ENCODE results near the gene ADRA2B. TPM values are rescaled to one million over a fixed set of nuclear protein-coding genes. Genes with fewer than 3 reads are reported as not detected.

Gene ADRA2B
- total and polyA plus RNA-seq, 8 donors = 0.15 to 2.9 (median 0.44) TPM; not detected in 2

GRCh38 chr2:96128456-96128855 is 12.1 kb upstream of the ADRA2B start:
- Histone ChIP-seq H3K4me3 (no peak overlapping the region), H3K4me1 (no peaks in the 10 kb centered on the region), H3K27me3 (peaks cover 0 to 1% (median 0%) of the 10 kb centered on the region in 3 donors), H3K27ac (no peak overlapping the region), H3K9me3 (no peaks in the 10 kb centered on the region), H3K36me3 (no peaks in the 10 kb centered on the region)
- 88 to 91% (median 88%) methylated on average over 6 of the region's 6 CpGs for WGBS, 5 donors
- no peak for DNase-seq
- intact Hi-C loops (cut with DNase I; ENCODE audit: low total_unique reads) = no loop called here
- TF ChIP-seq EP300 (IDR thresholded peaks at IDR 0.05) (no peak), POLR2A (IDR thresholded peaks at IDR 0.05) (no peak), POLR2AphosphoS5 (IDR thresholded peaks at IDR 0.05) (no peak)
- TF ChIP-seq, protein P1, sequence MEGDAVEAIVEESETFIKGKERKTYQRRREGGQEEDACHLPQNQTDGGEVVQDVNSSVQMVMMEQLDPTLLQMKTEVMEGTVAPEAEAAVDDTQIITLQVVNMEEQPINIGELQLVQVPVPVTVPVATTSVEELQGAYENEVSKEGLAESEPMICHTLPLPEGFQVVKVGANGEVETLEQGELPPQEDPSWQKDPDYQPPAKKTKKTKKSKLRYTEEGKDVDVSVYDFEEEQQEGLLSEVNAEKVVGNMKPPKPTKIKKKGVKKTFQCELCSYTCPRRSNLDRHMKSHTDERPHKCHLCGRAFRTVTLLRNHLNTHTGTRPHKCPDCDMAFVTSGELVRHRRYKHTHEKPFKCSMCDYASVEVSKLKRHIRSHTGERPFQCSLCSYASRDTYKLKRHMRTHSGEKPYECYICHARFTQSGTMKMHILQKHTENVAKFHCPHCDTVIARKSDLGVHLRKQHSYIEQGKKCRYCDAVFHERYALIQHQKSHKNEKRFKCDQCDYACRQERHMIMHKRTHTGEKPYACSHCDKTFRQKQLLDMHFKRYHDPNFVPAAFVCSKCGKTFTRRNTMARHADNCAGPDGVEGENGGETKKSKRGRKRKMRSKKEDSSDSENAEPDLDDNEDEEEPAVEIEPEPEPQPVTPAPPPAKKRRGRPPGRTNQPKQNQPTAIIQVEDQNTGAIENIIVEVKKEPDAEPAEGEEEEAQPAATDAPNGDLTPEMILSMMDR (IDR thresholded peaks at IDR 0.05) = no peak

DNA sequence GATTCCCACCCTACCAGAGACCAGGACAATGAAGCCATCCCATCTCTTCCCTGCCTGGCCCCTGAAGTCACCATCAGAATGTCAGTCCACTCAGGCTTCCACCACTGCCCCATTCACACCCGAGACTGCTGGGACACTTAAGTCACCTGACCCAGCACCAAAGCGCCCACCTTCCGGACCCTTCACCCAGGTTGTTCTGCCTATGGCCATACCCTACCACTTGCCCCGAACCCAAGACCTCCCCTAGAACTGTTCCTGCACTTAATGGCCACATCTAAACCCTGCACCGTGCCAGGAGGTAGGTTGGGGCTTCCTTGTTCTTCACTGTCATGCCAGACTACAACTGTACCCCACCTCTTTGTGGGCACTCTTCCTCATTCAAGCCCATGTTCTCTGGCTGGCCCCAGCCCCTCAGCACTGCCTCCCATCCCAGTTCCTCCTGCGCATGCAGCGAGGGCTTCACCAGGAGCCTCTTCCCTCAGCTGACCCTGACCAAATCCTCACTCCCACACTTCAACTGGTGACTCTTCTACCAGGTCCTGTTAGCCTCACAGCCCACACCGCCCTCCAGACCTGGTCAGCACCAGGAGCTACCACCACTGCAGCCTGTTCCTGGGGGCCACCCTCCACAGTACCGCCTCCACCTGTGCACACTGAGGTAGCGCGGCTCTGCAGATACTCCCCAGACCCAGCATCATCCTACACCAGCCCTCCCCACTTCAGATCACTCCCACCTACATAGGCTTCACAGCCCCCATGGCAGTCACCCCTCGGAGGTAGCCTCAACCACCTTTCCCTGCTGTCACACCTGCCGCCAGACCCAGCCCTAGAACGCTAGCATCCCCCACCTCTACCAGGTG is 8.3 kb upstream of the ADRA2B start:
- H3K27ac ChIP-seq = no peak overlapping the region
- 90 to 95% (median 94%) methylated on average over 14 of the region's 14 CpGs for WGBS, 5 donors
- DNase-seq = no peak
- no peaks in the 10 kb centered on the region for H3K9me3 ChIP-seq
- no peak overlapping the region for H3K4me3 ChIP-seq
- intact Hi-C loops (cut with DNase I; ENCODE audit: low total_unique reads) = no loop called here
- no peaks in the 10 kb centered on the region for H3K4me1 ChIP-seq
- no peaks in the 10 kb centered on the region for H3K36me3 ChIP-seq
- TF ChIP-seq POLR2AphosphoS5 (IDR thresholded peaks at IDR 0.05) (no peak), POLR2A (IDR thresholded peaks at IDR 0.05) (no peak), EP300 (IDR thresholded peaks at IDR 0.05) (no peak)
- TF ChIP-seq, protein P1 (IDR thresholded peaks at IDR 0.05) = no peak
- H3K27me3 ChIP-seq = peaks cover 0 to 40% (median 0%) of the 10 kb centered on the region in 3 donors

DNA sequence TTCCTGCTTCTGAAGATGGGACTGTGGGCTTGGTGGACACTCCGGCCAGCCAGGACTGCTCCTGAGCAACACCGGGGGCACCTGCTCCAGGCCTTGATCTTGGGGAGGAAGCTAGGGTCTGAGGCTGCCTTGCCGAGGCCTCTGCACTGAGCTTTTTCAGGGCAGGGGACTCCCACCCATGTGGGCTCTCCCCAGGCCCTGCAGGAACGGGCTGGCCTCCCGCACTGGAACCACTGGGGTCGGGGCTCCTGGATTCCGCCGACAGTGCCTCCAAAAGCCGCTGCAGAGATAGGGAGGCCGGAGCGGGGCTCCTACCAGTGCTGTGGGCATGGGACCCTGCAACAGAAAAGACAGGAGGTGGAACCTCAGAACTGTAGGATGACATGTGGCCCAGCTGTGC is 7.6 kb upstream of the ADRA2B start:
- no peaks in the 10 kb centered on the region for H3K36me3 ChIP-seq
- H3K9me3 ChIP-seq = no peaks in the 10 kb centered on the region
- DNase-seq = no peak
- no peak overlapping the region for H3K27ac ChIP-seq
- 82 to 94% (median 92%) methylated on average over 7 to 11 of the region's 11 CpGs for WGBS, 5 donors
- H3K27me3 ChIP-seq = peaks cover 0 to 47% (median 0%) of the 10 kb centered on the region in 3 donors
- no peak for TF ChIP-seq EP300 (IDR thresholded peaks at IDR 0.05)
- TF ChIP-seq POLR2AphosphoS5 (IDR thresholded peaks at IDR 0.05) = no peak
- TF ChIP-seq POLR2A (IDR thresholded peaks at IDR 0.05) = no peak
- TF ChIP-seq, protein P1 (IDR thresholded peaks at IDR 0.05) = no peak
- H3K4me3 ChIP-seq = no peak overlapping the region
- intact Hi-C loops (cut with DNase I; ENCODE audit: low total_unique reads) = no loop called here
- no peaks in the 10 kb centered on the region for H3K4me1 ChIP-seq

- Histone ChIP-seq H3K4me3 (no peak overlapping the region), H3K27ac (no peak overlapping the region), H3K9me3 (no peaks in the 10 kb centered on the region), H3K36me3 (no peaks in the 10 kb centered on the region), H3K27me3 (peaks cover 0 to 53% (median under 1%) of the 10 kb centered on the region in 3 donors), H3K4me1 (no peaks in the 10 kb centered on the region)
- TF ChIP-seq EP300 (IDR thresholded peaks at IDR 0.05) (no peak), POLR2AphosphoS5 (IDR thresholded peaks at IDR 0.05) (no peak), POLR2A (IDR thresholded peaks at IDR 0.05) (no peak)
- TF ChIP-seq, protein P1 (IDR thresholded peaks at IDR 0.05) = no peak
- intact Hi-C loops (cut with DNase I; ENCODE audit: low total_unique reads) = no loop called here
- 75 to 100% (median 90%) methylated on average over 1 of the region's 1 CpG; no CpG with 5 or more reads in 1 of the 5 donors for WGBS, 5 donors
- no peak for DNase-seq
Measured at GRCh38 chr2:96123290-96123689, 6.9 kb upstream of the ADRA2B start.

All from stomach (tissue), 9 donors.